ENCODE results near the gene SLFN13.

SLFN13 gene

GRCh38 chr17:35486920-35487732, 38.6 kb upstream of the SLFN13 start:
- ChIA-PET CTCF (interaction anchor here (0.7 to 3.3 kb wide), 6 partner anchors 22 to 175 kb away, joined by 3 to 18 read pairs (median 3); no protein-coding TSS in a partner anchor), POLR2A (interaction anchor here (1.1 kb wide), 1 partner anchor 113 kb away, joined by 3 read pairs; the partner anchor contains the start of gene SLFN11)
- TF ChIP-seq CTCF (IDR thresholded peaks at IDR 0.05; ENCODE audit: control extremely low read depth, extremely low read depth, low read depth, missing control alignments), result no peak
- peak; percentile 88 for DNase-seq (ENCODE audit: extremely low spot score)

DNA sequence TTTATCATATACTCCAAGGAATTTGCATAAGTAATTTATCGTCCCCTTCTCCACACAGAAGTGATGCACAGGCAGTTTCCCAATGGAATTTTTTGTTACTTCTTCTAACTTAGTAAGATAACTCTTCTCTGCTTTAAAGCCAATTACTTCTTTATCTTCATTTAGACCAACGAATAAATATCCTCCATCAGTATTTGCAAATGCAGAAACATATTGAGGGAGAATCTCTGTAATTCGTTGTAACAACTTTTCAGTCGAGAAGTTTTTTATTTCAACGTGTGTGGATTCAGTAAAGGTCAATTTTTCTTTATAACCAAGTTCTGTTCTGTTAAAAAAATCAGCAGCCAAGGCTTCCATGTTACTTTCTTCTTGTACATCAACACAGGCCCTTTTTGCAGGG, 30.7 kb upstream of the SLFN13 start:
- no peak for DNase-seq (ENCODE audit: extremely low spot score)
- POLR2A ChIA-PET, result no interaction called here
- no peak for TF ChIP-seq CTCF (IDR thresholded peaks at IDR 0.05; ENCODE audit: control extremely low read depth, extremely low read depth, low read depth, missing control alignments)
- CTCF ChIA-PET, result no interaction called here

DNA sequence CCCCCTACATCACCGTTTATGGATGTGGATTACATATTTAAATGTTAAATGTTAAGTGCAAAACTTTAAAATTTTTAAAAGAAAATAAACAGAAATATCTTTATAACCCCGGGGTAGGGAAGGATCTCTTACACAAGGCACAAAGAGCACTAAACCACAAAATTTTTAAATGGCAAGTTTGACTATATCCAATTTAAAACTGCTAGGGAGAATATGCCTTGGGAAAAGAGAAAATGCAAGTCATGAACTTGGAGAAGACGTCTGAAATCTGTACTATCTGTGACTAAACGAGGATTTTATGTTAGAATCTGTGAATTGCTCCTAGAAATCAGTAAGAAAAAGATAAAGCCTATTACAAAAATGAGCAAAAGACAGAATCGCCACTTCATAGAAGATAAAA, 28.7 kb upstream of the SLFN13 start:
- TF ChIP-seq CTCF (IDR thresholded peaks at IDR 0.05; ENCODE audit: control extremely low read depth, extremely low read depth, low read depth, missing control alignments), result no peak
- ChIA-PET CTCF (no interaction called here), POLR2A (no interaction called here)
- no peak for DNase-seq (ENCODE audit: extremely low spot score)

DNA sequence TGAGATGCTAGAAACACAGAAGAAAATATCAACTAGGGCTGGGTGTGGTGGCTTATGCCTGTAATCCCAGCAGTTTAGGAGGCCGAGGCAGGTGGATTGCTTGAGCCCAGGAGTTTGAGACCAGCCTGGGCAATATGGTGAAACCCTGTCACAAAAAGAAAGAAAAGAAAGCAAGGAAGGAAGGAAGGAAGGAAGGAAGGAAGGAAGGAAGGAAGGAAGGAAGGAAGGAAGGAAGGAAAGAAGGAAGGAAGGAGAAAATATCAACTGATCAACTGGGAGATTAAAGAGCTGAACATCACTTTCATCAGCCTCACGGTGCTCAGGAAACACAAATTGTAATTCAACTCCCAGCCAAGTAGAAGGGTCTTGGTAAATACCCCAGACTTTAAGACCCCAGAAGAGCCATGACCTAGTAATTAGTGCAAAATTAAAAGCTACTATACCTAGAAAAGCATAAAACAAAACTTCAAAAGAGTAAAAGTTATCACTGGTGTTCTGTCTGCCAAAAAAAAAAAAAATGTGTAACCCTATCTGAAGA, 27.8 kb upstream of the SLFN13 start:
- DNase-seq (ENCODE audit: extremely low spot score), result no peak
- ChIA-PET CTCF (interaction anchor here (1.2 kb wide), 1 partner anchor 11 kb away, joined by 3 read pairs; no protein-coding TSS in a partner anchor), POLR2A (no interaction called here)
- TF ChIP-seq CTCF (IDR thresholded peaks at IDR 0.05; ENCODE audit: control extremely low read depth, extremely low read depth, low read depth, missing control alignments), result no peak

DNA sequence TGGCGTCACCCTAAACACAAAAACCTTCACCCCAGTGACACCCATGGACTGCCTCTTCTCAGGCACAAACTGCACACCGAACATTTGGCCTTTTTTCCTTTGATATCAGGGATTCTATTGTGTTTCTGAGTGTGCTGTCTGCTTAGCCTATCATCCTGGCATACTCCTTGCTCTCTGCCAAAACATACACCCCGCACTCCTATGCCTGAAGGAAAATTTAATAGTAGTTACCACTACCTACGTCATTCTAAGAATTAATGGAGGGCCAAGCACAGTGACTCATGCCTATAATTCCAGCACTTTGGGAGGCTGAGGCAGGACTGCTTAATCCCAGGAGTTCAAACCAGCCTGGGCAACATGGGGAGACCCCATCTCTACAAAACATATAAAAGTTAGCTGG, 19.9 kb upstream of the SLFN13 start:
- no peak for DNase-seq (ENCODE audit: extremely low spot score)
- TF ChIP-seq CTCF (IDR thresholded peaks at IDR 0.05; ENCODE audit: control extremely low read depth, extremely low read depth, low read depth, missing control alignments), result no peak
- ChIA-PET POLR2A (no interaction called here), CTCF (no interaction called here)

- DNase-seq (ENCODE audit: extremely low spot score), result no peak
- CTCF ChIA-PET, result no interaction called here
- no peak for TF ChIP-seq CTCF (IDR thresholded peaks at IDR 0.05; ENCODE audit: control extremely low read depth, extremely low read depth, low read depth, missing control alignments)
- POLR2A ChIA-PET, result no interaction called here
Observed at GRCh38 chr17:35467824-35468223, 19.3 kb upstream of the SLFN13 start.
